ENCODE results near the gene SYT2. TPM values are rescaled to one million over a fixed set of nuclear protein-coding genes. Genes with fewer than 3 reads are reported as not detected.
"Not testable (repeated sequence)": the region's sequence is repeated elsewhere in the genome, so short reads cannot be mapped to it uniquely, and the experiment has no call there.

Gene SYT2
- total RNA-seq, 4 donors from 2014 or later, result 0.28 TPM; not detected in 3

DNA sequence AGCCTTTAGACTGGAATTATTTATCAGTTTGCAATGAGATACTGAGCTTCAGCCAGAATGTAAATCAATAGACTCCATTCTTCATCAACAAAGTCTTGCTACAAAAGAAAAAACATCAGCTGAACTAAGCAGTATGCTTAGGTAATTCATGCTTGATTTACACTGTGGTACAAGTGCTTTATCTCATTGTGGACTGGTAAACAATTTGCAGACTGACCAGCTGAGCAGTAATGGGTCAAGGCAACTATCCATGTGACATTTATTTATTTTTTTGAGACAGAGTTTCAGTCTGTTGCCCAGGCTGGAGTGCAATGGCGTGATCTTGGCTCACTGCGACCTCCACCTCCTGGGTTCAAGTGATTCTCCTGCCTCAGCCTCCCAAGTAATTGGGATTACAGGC, 39.8 kb upstream of the SYT2 start:
- H3K36me3 ChIP-seq, result peaks cover 0 to 88% (median 0%) of the 10 kb centered on the region in 3 donors

DNA sequence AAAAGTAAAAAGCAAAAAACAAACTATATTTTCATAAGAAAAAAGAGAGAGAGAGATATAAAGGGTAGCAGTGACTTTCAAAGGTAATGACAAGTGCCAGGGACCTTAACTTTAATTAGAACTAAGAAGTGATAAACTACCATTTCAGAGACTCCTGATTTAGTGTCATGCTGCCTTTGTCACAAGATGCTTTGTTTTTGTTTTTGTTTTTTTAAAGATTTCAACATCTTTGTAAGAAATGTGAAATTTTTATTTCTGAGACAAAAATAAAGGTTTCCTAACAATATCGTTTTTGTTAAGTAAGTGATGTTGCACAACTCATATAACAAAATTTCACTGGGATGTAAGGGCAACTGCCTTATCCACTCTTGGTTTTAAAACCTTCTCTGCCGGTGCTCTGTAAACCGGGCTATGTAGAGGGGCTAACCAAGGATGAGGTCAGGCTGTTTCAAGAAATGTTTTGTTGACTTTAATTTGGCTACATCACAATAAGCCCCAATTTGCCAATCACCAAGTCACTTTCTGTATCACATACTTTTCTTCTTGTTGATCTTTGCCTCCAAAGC, 35.2 kb upstream of the SYT2 start:
- H3K4me1 ChIP-seq, result no peaks in the 10 kb centered on the region
- H3K4me3 ChIP-seq, result no peak overlapping the region
- no peak for DNase-seq
- H3K27me3 ChIP-seq, result no peaks in the 10 kb centered on the region
- H3K9me3 ChIP-seq, result peaks cover 0 to 7% (median 0%) of the 10 kb centered on the region in 4 donors
- H3K36me3 ChIP-seq, result peaks cover 0 to 90% (median 3%) of the 10 kb centered on the region in 3 donors
- no peak overlapping the region for H3K27ac ChIP-seq
- TF ChIP-seq, protein P1, sequence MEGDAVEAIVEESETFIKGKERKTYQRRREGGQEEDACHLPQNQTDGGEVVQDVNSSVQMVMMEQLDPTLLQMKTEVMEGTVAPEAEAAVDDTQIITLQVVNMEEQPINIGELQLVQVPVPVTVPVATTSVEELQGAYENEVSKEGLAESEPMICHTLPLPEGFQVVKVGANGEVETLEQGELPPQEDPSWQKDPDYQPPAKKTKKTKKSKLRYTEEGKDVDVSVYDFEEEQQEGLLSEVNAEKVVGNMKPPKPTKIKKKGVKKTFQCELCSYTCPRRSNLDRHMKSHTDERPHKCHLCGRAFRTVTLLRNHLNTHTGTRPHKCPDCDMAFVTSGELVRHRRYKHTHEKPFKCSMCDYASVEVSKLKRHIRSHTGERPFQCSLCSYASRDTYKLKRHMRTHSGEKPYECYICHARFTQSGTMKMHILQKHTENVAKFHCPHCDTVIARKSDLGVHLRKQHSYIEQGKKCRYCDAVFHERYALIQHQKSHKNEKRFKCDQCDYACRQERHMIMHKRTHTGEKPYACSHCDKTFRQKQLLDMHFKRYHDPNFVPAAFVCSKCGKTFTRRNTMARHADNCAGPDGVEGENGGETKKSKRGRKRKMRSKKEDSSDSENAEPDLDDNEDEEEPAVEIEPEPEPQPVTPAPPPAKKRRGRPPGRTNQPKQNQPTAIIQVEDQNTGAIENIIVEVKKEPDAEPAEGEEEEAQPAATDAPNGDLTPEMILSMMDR (IDR thresholded peaks at IDR 0.05), result no peak
- no peak for TF ChIP-seq POLR2A (IDR thresholded peaks at IDR 0.05)

More for the DNA sequence above, 39.8 kb upstream of the SYT2 start:
- Histone ChIP-seq H3K4me1 (no peaks in the 10 kb centered on the region), H3K27ac (no peak overlapping the region), H3K9me3 (peaks cover 0 to under 1% (median 0%) of the 10 kb centered on the region in 4 donors), H3K27me3 (no peaks in the 10 kb centered on the region), H3K4me3 (no peak overlapping the region)
- TF ChIP-seq POLR2A (IDR thresholded peaks at IDR 0.05), result no peak
- TF ChIP-seq, protein P1 (IDR thresholded peaks at IDR 0.05), result no peak
- DNase-seq, result no peak

DNA sequence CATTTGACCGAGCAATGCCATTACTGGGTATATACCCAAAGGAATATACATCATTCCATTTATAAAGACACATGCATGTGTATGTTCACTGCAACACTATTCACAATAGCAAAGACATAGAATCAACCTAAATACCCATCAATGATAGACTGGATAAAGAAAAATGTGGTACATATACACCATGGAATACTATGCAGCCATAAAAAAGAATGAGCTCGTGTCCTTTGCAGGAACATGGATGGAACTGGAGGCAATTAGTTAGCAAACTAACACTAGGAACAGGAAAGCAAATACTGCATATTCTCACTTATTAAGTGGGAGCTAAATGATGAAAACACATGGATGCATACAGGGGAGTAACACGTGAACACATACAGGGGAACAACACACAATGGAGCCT, 34.5 kb upstream of the SYT2 start:
- not testable (repeated sequence) for H3K9me3 ChIP-seq
- H3K36me3 ChIP-seq, result peaks cover 0 to 89% (median 3%) of the 10 kb centered on the region in 3 donors

DNA sequence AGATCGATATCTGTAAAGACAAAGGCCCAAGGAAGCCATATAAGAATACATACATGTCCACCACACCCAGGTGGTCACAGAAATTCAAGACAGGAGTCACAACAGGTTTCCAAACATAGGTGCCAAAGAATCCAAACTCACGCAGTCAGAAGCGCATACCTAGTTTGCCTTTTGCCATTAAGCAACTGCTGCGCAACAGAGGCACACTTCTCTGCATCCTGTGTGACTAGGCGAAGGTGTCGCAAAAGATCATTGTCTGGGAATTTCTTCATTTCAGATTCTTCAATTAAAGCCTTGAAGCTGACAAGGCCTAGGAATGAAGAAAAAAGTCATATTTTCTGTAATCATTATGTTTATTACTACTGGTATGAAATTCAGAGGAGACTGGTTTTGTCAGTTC, 32.2 kb upstream of the SYT2 start:
- TF ChIP-seq, protein P1 (IDR thresholded peaks at IDR 0.05), result no peak
- TF ChIP-seq POLR2A (IDR thresholded peaks at IDR 0.05), result no peak
- peaks cover 0 to 7% (median 0%) of the 10 kb centered on the region in 4 donors for H3K9me3 ChIP-seq
- peaks cover 0 to 75% (median 3%) of the 10 kb centered on the region in 3 donors for H3K36me3 ChIP-seq
- H3K4me1 ChIP-seq, result no peaks in the 10 kb centered on the region
- DNase-seq, result no peak
- no peak overlapping the region for H3K4me3 ChIP-seq
- H3K27me3 ChIP-seq, result no peaks in the 10 kb centered on the region
- H3K27ac ChIP-seq, result no peak overlapping the region

More for the DNA sequence above, 34.5 kb upstream of the SYT2 start:
- not testable (repeated sequence) for H3K27ac ChIP-seq, H3K27me3 ChIP-seq, DNase-seq, H3K4me1 ChIP-seq, H3K4me3 ChIP-seq

DNA sequence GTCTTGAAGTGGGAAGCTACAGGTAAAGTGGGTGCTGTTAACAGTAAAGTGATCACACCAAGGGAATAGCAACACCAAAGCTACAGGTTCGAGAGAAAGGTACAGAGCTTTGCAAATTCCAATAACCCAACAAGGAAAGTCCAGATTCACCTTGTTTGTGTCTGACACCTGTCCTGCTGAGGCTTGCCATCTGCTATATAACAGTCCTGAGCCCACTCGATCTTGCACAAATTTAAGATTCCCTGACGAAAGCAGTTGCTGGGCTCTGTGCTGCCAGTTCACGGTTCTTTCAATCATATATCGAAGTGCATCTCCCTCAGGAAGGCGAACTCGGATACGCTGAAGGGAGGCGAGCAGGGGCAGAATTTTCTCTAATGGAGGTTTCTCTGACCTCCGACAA, 23.0 kb upstream of the SYT2 start:
- peaks cover 0 to 92% (median 3%) of the 10 kb centered on the region in 3 donors for H3K36me3 ChIP-seq
- H3K4me1 ChIP-seq, result no peaks in the 10 kb centered on the region
- TF ChIP-seq, protein P1 (IDR thresholded peaks at IDR 0.05), result no peak
- no peak for TF ChIP-seq POLR2A (IDR thresholded peaks at IDR 0.05)
- H3K27ac ChIP-seq, result no peak overlapping the region
- no peaks in the 10 kb centered on the region for H3K9me3 ChIP-seq
- H3K4me3 ChIP-seq, result no peak overlapping the region
- DNase-seq, result no peak
- no peaks in the 10 kb centered on the region for H3K27me3 ChIP-seq

DNA sequence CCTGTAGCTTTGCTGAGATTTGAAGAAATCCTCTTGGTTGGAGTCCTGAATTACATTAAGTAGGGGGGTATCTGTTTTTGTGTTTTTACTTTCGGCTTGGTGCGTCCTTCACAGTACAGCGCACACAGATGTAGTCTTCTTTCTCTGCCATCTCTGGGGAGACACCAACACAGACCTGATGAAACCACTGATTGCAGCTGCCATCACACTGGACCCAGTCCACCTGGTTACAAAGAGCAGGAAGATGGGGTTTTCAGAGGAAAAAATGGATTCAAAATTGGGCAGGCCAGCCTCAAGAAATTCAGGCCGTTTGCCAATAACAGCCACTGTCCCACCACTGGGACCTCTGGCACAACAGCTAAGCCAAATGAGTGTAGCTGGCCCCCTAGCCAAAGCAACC, 18.7 kb upstream of the SYT2 start:
- DNase-seq, result no peak
- Histone ChIP-seq H3K27ac (no peak overlapping the region), H3K4me3 (no peak overlapping the region), H3K9me3 (no peaks in the 10 kb centered on the region), H3K36me3 (peaks cover 0 to 71% (median 3%) of the 10 kb centered on the region in 3 donors), H3K27me3 (no peaks in the 10 kb centered on the region), H3K4me1 (no peaks in the 10 kb centered on the region)
- TF ChIP-seq, protein P1 (IDR thresholded peaks at IDR 0.05), result no peak
- no peak for TF ChIP-seq POLR2A (IDR thresholded peaks at IDR 0.05)

All from Peyer's patch (tissue), 4 donors.